SHP77 (cell line): ENCODE results near the gene GPR148.

ENCODE experiments used
- DNase-seq, 2 experiments: peaks; one replicate each; lab custom pipeline; 2025; lab: John Stamatoyannopoulos, UW

Gene GPR148

DNA sequence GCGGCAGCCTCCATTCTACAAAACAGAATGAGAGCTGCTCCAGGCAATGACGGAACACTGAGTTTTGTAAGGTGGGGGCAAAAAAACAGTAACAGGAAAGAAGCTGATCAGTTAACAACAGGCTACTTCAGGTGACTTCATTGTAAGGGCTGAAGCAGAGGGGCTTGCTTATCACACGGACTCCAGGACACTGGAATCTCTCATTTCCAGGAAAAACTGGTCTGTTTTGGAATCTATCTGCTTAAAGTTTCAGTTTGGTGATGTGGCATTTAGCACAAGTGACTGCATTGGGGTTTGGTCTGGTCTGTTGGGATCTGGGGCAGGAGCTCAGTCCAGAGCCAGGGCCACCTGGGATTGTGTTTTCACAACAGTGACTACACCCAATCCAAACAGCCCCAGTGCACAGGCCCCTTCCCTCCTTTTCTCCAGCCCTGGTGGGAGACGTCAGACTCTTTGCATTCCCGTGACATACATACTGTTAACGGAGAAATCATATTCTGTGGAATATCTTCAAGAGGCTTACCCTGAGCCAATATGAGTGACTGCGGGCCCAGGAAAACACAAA is 40.6 kb downstream of the GPR148 start:
- no peak for DNase-seq

- DNase-seq, result no peak
These were observed 47.7 kb downstream of the GPR148 start for GRCh38 chr2:130776550-130776949.

- no peak for DNase-seq
These were observed 49.9 kb downstream of the GPR148 start for GRCh38 chr2:130778781-130779180.
